BJ (cell line): ENCODE results near the gene NOL12. TPM values are rescaled to one million over a fixed set of nuclear protein-coding genes. Genes with fewer than 3 reads are reported as not detected.

Experiments
- CTCF ChIA-PET: fragments of 350-600 bp; formaldehyde crosslinking; extraction: SDS; loops from one replicate; lab custom pipeline; 2021; ENCODE audit warnings: antibody characterized with exemption, inconsistent platforms; lab: Yijun Ruan, JAX
- POLR2A ChIA-PET: fragments of 300-600 bp; sonication (Branson Sonifier 250); formaldehyde crosslinking; extraction: SDS; loops from one replicate; lab custom pipeline; 2021; ENCODE audit warnings: antibody characterized with exemption; lab: Charles Lee
- DNase-seq: peaks from one replicate; pipeline ENCODE4 v3.0.0-alpha.2; 2011; ENCODE audit warnings: low read depth
- H3K27me3 ChIP-seq: 2 replicates; pipeline ENCODE4 v1.6.0; 2011; ENCODE audit warnings: low read length; ENCODE audit not compliant: control insufficient read depth, insufficient read depth
- H3K36me3 ChIP-seq: 2 replicates; pipeline ENCODE4 v1.5.1; 2011; ENCODE audit warnings: low read length; ENCODE audit not compliant: control insufficient read depth, insufficient read depth
- H3K4me3 ChIP-seq: 2 replicates; pipeline ENCODE4 v1.5.1; 2011; ENCODE audit warnings: low read depth, mild to moderate bottlenecking, control low read depth, low read length
- polyA plus RNA-seq: library from polyadenylated mRNA; depleted of rRNA; stranded (reverse); fragments of >200 nt; gene quantifications from 2 replicates; pipeline ENCODE4 v1.2.3, GENCODE V29; 2011
- TF ChIP-seq, protein P1 (sequence below): IDR thresholded peaks from 2 replicates; pipeline ENCODE4 v1.5.1; 2011; ENCODE audit warnings: low read depth, mild to moderate bottlenecking, control low read depth, inconsistent platforms, low read length, moderate library complexity; ENCODE audit not compliant: insufficient read depth

Gene NOL12
- polyA plus RNA-seq, 1 experiment = 16.5 TPM

GRCh38 chr22:37696657-37697537 lies 10.8 kb downstream of the NOL12 start, which contains the start of gene TRIOBP:
TRIOBP (plus strand) TSS chr22:37697048; CDS start chr22:37701366, 4,318 bp downstream.
- CTCF ChIA-PET = interaction anchor here (0.7 to 3.1 kb wide), 7 partner anchors 9 to 95 kb away, joined by 3 to 13 read pairs (median 5); partner anchors contain the start of gene NOL12
- DNase-seq = peak; percentile 71
- Histone ChIP-seq H3K36me3 (peaks cover 9% of the 10 kb centered on the region), H3K27me3 (no peaks in the 10 kb centered on the region), H3K4me3 (peak within 1 kb of the TSS; percentile 13; the same call in 1 of the 2 replicates)
- POLR2A ChIA-PET = interaction anchor here (1.0 kb wide), 1 partner anchor 39 kb away, joined by 4 read pairs; the partner anchor contains the start of gene PDXP
- TF ChIP-seq, protein P1, sequence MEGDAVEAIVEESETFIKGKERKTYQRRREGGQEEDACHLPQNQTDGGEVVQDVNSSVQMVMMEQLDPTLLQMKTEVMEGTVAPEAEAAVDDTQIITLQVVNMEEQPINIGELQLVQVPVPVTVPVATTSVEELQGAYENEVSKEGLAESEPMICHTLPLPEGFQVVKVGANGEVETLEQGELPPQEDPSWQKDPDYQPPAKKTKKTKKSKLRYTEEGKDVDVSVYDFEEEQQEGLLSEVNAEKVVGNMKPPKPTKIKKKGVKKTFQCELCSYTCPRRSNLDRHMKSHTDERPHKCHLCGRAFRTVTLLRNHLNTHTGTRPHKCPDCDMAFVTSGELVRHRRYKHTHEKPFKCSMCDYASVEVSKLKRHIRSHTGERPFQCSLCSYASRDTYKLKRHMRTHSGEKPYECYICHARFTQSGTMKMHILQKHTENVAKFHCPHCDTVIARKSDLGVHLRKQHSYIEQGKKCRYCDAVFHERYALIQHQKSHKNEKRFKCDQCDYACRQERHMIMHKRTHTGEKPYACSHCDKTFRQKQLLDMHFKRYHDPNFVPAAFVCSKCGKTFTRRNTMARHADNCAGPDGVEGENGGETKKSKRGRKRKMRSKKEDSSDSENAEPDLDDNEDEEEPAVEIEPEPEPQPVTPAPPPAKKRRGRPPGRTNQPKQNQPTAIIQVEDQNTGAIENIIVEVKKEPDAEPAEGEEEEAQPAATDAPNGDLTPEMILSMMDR = peak; percentile 73

GRCh38 chr22:37697538-37697835 lies 11.3 kb downstream of the NOL12 start:
- TF ChIP-seq, protein P1 = no peak
- CTCF ChIA-PET = interaction anchor here (1.0 to 3.1 kb wide), 4 partner anchors 10 to 16 kb away, joined by 3 to 13 read pairs (median 4); partner anchors contain the start of gene NOL12

DNA sequence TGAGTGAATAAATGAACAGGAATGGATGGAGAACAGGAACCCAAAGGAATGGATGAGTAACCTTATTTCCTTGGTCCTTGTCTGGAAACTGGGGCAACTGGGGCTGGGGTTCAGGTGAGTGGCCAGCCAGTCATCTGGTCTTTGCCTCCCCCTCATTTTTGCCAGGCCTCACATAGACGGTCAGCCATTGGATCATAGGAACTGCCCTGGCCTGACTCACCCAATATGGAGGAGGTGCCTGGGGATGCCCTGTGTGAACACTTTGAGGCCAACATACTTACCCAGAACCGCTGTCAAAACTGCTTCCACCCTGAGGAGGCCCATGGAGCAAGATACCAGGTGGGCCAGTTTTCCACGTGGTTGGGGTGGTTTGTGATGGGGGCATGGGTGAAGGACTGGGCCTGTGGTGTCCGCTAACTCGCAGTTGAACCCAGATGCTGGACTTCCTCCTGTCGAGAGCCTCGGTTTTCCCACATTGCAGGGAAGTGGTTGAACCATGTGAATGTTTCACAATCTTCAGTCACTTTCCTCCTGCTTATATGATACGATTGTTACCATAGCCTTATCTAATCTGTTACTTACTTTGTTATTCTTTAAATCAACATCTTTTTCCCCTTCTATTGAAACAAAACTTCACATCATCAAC lies 15.1 kb downstream of the NOL12 start:
- TF ChIP-seq, protein P1 = no peak
- H3K4me3 ChIP-seq = no peak overlapping the region
- DNase-seq = no peak
- H3K36me3 ChIP-seq = no peaks in the 10 kb centered on the region
- no peaks in the 10 kb centered on the region for H3K27me3 ChIP-seq
- CTCF ChIA-PET = no interaction called here
- POLR2A ChIA-PET = no interaction called here

More at GRCh38 chr22:37697538-37697835, 11.3 kb downstream of the NOL12 start:
- H3K4me3 ChIP-seq = no peak overlapping the region
- H3K27me3 ChIP-seq = no peaks in the 10 kb centered on the region
- H3K36me3 ChIP-seq = peaks cover 7% of the 10 kb centered on the region
- POLR2A ChIA-PET = no interaction called here
- no peak for DNase-seq

GRCh38 chr22:37703906-37704305 lies 17.8 kb downstream of the NOL12 start:
- ChIA-PET POLR2A (no interaction called here), CTCF (no interaction called here)
- H3K36me3 ChIP-seq = no peaks in the 10 kb centered on the region
- DNase-seq = no peak
- TF ChIP-seq, protein P1 = no peak
- no peaks in the 10 kb centered on the region for H3K27me3 ChIP-seq
- H3K4me3 ChIP-seq = no peak overlapping the region

GRCh38 chr22:37704645-37705044 lies 18.5 kb downstream of the NOL12 start:
- ChIA-PET CTCF (no interaction called here), POLR2A (no interaction called here)
- TF ChIP-seq, protein P1 = no peak
- H3K27me3 ChIP-seq = no peaks in the 10 kb centered on the region
- no peak overlapping the region for H3K4me3 ChIP-seq
- H3K36me3 ChIP-seq = no peaks in the 10 kb centered on the region
- no peak for DNase-seq
